ENCODE results near the gene PRSS33. TPM values are rescaled to one million over a fixed set of nuclear protein-coding genes. Genes with fewer than 3 reads are reported as not detected.

The PRSS33 gene
- total and polyA plus RNA-seq, 8 donors: 0.13 to 0.75 (median 0.25) TPM; not detected in 2

DNA sequence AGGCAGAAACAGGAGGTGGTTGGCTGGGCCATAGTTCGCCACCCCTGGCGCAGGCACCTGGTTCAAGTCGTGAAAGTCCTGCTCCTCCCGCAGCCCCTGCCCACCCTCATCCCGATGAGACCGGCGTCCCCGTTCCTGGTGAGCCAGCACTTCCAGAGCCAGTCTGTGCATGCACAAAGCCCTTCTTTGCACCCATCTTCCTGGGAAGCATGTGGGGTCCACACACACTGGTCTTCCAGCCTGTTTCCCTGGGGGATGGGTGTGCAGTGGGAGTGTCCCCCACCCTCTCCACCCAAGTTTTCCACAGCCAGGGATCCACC is 41.1 kb upstream of the PRSS33 start:
- TF ChIP-seq, protein P1, sequence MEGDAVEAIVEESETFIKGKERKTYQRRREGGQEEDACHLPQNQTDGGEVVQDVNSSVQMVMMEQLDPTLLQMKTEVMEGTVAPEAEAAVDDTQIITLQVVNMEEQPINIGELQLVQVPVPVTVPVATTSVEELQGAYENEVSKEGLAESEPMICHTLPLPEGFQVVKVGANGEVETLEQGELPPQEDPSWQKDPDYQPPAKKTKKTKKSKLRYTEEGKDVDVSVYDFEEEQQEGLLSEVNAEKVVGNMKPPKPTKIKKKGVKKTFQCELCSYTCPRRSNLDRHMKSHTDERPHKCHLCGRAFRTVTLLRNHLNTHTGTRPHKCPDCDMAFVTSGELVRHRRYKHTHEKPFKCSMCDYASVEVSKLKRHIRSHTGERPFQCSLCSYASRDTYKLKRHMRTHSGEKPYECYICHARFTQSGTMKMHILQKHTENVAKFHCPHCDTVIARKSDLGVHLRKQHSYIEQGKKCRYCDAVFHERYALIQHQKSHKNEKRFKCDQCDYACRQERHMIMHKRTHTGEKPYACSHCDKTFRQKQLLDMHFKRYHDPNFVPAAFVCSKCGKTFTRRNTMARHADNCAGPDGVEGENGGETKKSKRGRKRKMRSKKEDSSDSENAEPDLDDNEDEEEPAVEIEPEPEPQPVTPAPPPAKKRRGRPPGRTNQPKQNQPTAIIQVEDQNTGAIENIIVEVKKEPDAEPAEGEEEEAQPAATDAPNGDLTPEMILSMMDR (IDR thresholded peaks at IDR 0.05): no peak
- intact Hi-C loops (cut with DNase I): no loop called here
- peak in 1 of 4 donors; percentile 56 for DNase-seq
- Histone ChIP-seq H3K36me3 (no peaks in the 10 kb centered on the region), H3K4me1 (peaks cover 0 to 12% of the 10 kb centered on the region in 2 donors), H3K27ac (no peak overlapping the region), H3K27me3 (peaks cover 0 to 13% of the 10 kb centered on the region in 2 donors), H3K9me3 (no peaks in the 10 kb centered on the region), H3K4me3 (no peak overlapping the region)
- ATAC-seq: no peak

DNA sequence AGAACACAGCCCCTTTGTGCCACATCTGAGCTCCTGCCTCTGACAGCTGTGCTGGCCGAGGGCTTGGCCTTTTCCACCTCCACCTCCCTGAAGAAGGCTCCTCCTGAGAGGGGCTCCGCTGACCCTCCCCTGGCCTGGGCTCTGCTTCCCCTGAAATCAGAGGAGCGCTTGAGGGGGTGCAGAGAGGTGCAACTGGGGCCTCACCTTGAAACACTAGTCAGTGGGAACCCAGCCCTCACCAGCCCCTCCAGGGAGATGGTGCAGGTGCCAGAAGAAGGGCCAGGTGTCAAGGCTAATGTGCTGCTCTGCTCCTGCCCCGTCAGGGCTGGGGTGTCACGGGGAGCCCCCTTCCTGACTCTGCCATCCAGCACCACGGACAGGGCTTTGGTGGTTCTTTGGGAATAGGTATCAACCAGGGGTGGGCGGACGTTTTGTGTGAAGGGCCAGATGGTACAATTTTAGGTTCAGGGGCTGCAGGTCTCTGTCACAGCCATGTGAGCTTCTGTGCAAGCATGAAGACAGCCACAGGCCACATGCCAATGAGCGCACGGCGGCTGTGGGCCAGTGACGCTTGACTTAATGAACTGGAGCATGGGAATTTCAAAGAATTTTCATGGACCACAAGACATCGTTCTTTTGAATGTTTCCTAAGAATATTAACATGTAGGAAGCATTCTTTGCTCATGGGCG is 40.6 kb upstream of the PRSS33 start:
- Histone ChIP-seq H3K27me3 (peaks cover 0 to 13% of the 10 kb centered on the region in 2 donors), H3K36me3 (no peaks in the 10 kb centered on the region), H3K27ac (no peak overlapping the region), H3K4me1 (peaks cover 0 to 12% of the 10 kb centered on the region in 2 donors), H3K9me3 (no peaks in the 10 kb centered on the region), H3K4me3 (no peak overlapping the region)
- TF ChIP-seq, protein P1 (IDR thresholded peaks at IDR 0.05): no peak
- DNase-seq: peak in 1 of 4 donors; percentile 50
- intact Hi-C loops (cut with DNase I): no loop called here
- ATAC-seq: no peak

DNA sequence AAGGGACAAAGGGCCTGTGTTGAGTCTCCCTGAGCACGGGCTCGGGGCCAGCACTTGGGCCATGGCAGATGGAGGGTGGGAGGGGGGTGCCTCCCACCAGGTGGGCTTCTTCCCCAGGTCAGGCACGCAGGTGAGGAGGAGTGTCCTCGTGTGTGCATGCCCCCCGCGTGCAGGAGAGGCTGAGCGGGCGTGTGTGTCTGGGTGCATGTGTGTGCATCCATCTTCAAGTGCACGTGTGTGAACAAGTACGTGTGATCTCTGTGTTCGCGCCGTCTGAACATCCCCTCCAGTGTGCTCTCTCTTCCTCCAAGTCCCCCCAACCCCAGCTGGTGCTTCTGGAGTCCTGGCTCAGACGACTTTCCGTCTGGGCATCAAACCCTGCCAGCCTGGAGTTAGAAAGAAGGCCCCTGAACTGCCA is 40.0 kb upstream of the PRSS33 start:
- Histone ChIP-seq H3K4me1 (peaks cover 0 to 12% of the 10 kb centered on the region in 2 donors), H3K27me3 (peaks cover 0 to 13% of the 10 kb centered on the region in 2 donors), H3K27ac (no peak overlapping the region), H3K36me3 (no peaks in the 10 kb centered on the region), H3K4me3 (no peak overlapping the region), H3K9me3 (no peaks in the 10 kb centered on the region)
- TF ChIP-seq, protein P1 (IDR thresholded peaks at IDR 0.05): no peak
- intact Hi-C loops (cut with DNase I): no loop called here
- no peak for ATAC-seq
- peak in 1 of 4 donors; percentile 63 for DNase-seq

DNA sequence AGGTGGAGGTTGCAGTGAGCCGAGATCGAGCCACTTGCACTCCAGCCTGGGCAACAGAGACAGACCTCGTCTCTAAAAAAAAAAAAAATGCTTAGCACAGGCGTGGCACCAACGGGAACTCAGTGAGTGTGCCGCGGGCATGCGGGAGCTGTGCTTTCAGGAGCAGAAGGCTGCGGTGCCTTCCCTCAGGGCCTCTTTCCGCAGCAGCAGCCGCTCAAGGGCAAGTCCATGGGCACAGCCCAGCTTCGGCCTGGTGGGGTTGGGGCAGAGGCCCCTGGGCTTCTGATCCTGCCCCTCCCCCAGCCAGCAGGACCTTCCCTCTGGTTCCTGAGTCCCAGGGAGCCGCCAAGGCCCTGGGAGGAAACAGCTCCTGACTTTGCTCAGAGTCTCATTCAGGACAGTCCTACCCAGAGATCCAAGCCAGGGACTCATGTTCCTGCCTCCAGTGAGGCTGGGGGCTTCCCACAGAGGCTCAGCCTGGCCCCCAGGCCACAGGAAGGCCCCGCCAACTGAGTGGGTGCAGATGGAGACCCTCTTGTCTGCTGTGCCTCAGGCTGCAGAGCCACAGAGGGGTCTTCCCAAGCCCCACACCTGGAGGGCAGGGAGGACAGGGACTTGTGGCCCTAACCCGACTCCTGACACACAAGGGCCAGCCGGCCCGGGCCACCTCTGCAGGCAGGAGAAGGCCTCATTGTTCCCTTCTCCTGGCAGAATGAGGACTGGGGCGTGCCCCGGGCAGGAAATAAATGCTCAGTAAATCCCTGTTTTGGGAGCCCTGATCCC is 39.4 kb upstream of the PRSS33 start:
- H3K27me3 ChIP-seq: peaks cover 0 to 13% of the 10 kb centered on the region in 2 donors
- no peak overlapping the region for H3K4me3 ChIP-seq
- intact Hi-C loops (cut with DNase I): no loop called here
- ATAC-seq (no peak), DNase-seq (no peak)
- no peaks in the 10 kb centered on the region for H3K36me3 ChIP-seq
- no peak overlapping the region for H3K27ac ChIP-seq
- H3K4me1 ChIP-seq: peaks cover 0 to 12% of the 10 kb centered on the region in 2 donors
- TF ChIP-seq, protein P1 (IDR thresholded peaks at IDR 0.05): no peak
- no peaks in the 10 kb centered on the region for H3K9me3 ChIP-seq

DNA sequence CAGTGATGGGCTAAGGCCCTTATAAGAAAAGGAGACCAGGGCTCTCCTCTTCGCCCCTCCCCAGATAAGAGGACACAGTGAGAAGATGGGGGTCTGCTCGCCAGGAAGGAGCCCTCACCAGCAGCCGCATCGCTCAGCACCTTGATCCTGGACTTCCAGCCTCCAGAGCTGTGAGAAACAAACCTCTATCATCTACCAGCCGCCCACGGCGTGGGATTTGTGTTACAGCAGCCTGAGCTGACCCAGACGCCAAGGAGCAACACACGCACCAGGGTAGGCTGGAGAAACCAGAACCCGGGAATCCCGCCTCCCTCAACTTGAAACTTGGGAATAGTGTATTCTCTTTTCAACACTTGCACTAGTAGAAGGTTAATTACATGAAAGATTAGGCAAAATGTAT is 38.5 kb upstream of the PRSS33 start:
- Histone ChIP-seq H3K36me3 (no peaks in the 10 kb centered on the region), H3K4me1 (peaks cover 0 to 12% of the 10 kb centered on the region in 2 donors), H3K27ac (no peak overlapping the region), H3K9me3 (no peaks in the 10 kb centered on the region), H3K27me3 (peaks cover 0 to 13% of the 10 kb centered on the region in 2 donors), H3K4me3 (no peak overlapping the region)
- intact Hi-C loops (cut with DNase I): no loop called here
- DNase-seq: peak in 1 of 4 donors; percentile 62
- no peak for ATAC-seq
- TF ChIP-seq, protein P1 (IDR thresholded peaks at IDR 0.05): no peak

Data from left lung (tissue), 10 donors.